NCI-H187 (cell line): ENCODE measurements around the gene TUBG1.
"Not testable (repeated sequence)": the region's sequence is repeated elsewhere in the genome, so short reads cannot be mapped to it uniquely, and the experiment has no call there.

Source experiments
- DNase-seq, 2 experiments: peaks; one replicate each; lab custom pipeline; 2025; lab: John Stamatoyannopoulos, UW

TUBG1 gene

GRCh38 chr17:42579794-42580551, 29.5 kb upstream of the TUBG1 start:
- no peak for DNase-seq

GRCh38 chr17:42581744-42582270, 27.7 kb upstream of the TUBG1 start:
- no peak for DNase-seq

- no peak for DNase-seq
These were observed 24.6 kb upstream of the TUBG1 start for GRCh38 chr17:42584880-42585279.

GRCh38 chr17:42585353-42585752, 24.1 kb upstream of the TUBG1 start:
- no peak for DNase-seq

GRCh38 chr17:42586514-42587230, 22.8 kb upstream of the TUBG1 start:
- no peak for DNase-seq

- no peak for DNase-seq
These were observed 18.6 kb upstream of the TUBG1 start for GRCh38 chr17:42590886-42591285.

GRCh38 chr17:42591411-42591810, 18.1 kb upstream of the TUBG1 start:
- DNase-seq, result no peak

- no peak for DNase-seq
These were observed 13.1 kb upstream of the TUBG1 start for GRCh38 chr17:42596386-42596785.

GRCh38 chr17:42598905-42599304, 10.6 kb upstream of the TUBG1 start:
- peak in 1 of 2 experiments; percentile 10 for DNase-seq

GRCh38 chr17:42603318-42603717, 6.2 kb upstream of the TUBG1 start:
- DNase-seq, result no peak

GRCh38 chr17:42607769-42608168, 1.7 kb upstream of the TUBG1 start:
- DNase-seq, result no peak

- no peak for DNase-seq
These were observed 940 bp upstream of the TUBG1 start for GRCh38 chr17:42608305-42609181.

- DNase-seq, result not testable (repeated sequence)
These were observed 625 bp downstream of the TUBG1 start for GRCh38 chr17:42609814-42610801.

GRCh38 chr17:42612013-42612412, 2.5 kb downstream of the TUBG1 start:
- DNase-seq, result no peak

GRCh38 chr17:42613699-42614295, 4.3 kb downstream of the TUBG1 start:
- no peak for DNase-seq

GRCh38 chr17:42617956-42618431, 8.5 kb downstream of the TUBG1 start:
- DNase-seq, result no peak

- peak in 1 of 2 experiments; percentile 36 for DNase-seq
These were observed 9.1 kb downstream of the TUBG1 start for GRCh38 chr17:42618442-42619150.

GRCh38 chr17:42621987-42622386, 12.5 kb downstream of the TUBG1 start:
- not testable (repeated sequence) for DNase-seq

GRCh38 chr17:42623271-42623670, 13.8 kb downstream of the TUBG1 start:
- DNase-seq, result no peak
